ENCODE results near the gene TMEM239. TPM values are rescaled to one million over a fixed set of nuclear protein-coding genes. Genes with fewer than 3 reads are reported as not detected.

Gene TMEM239
- total RNA-seq, 2 experiments from 2014 or later: not detected

GRCh38 chr20:2795451-2795850 lies 20.7 kb upstream of the TMEM239 start:
- ATAC-seq (ENCODE audit: poor library complexity) (no peak), DNase-seq (no peak)
- Mint-ChIP-seq H3K27me3 (peaks cover 73% of the 10 kb centered on the region), H3K27ac (no peak overlapping the region), H3K9me3 (no peaks in the 10 kb centered on the region), H3K36me3 (ENCODE audit: low read depth) (no peaks in the 10 kb centered on the region), H3K4me1 (ENCODE audit: low read depth) (peaks cover 15% of the 10 kb centered on the region), H3K4me3 (no peak overlapping the region)
- Histone ChIP-seq H3K4me3 (ENCODE audit: low read length) (no peak overlapping the region), H3K36me3 (ENCODE audit: insufficient read depth, low read length) (no peaks in the 10 kb centered on the region), H3K27ac (ENCODE audit: low read depth in 1 of 2, low read length in 2 of 2) (no peak overlapping the region), H3K27me3 (ENCODE audit: control insufficient read depth in 1 of 2, insufficient read depth in 2 of 2, low read length in 2 of 2) (peaks cover 25 to 27% of the 10 kb centered on the region in 2 experiments), H3K9me3 (ENCODE audit: control insufficient read depth in 1 of 2, insufficient read depth in 1 of 2, low read length in 2 of 2) (peaks cover 0 to 14% of the 10 kb centered on the region in 2 experiments), H3K4me1 (ENCODE audit: insufficient read depth, low read length) (peaks cover 16% of the 10 kb centered on the region)
- CTCF ChIA-PET: no interaction called here
- intact Hi-C loops (cut with DNase I, micrococcal nuclease): no loop called here
- TF ChIP-seq CTCF (IDR thresholded peaks at IDR 0.05): no peak
- POLR2A ChIA-PET: no interaction called here

GRCh38 chr20:2796011-2796660 lies 20.0 kb upstream of the TMEM239 start:
- Histone ChIP-seq H3K9me3 (ENCODE audit: control insufficient read depth in 1 of 2, insufficient read depth in 1 of 2, low read length in 2 of 2) (peaks cover 0 to 14% of the 10 kb centered on the region in 2 experiments), H3K4me1 (ENCODE audit: insufficient read depth, low read length) (peaks cover 22% of the 10 kb centered on the region), H3K36me3 (ENCODE audit: insufficient read depth, low read length) (no peaks in the 10 kb centered on the region), H3K27me3 (ENCODE audit: control insufficient read depth in 1 of 2, insufficient read depth in 2 of 2, low read length in 2 of 2) (peaks cover 31 to 33% of the 10 kb centered on the region in 2 experiments), H3K4me3 (ENCODE audit: low read length) (no peak overlapping the region), H3K27ac (ENCODE audit: low read depth in 1 of 2, low read length in 2 of 2) (no peak overlapping the region)
- H3K4me3 Mint-ChIP-seq: no peak overlapping the region
- no peak overlapping the region for H3K27ac Mint-ChIP-seq
- H3K9me3 Mint-ChIP-seq: no peaks in the 10 kb centered on the region
- peaks cover 73% of the 10 kb centered on the region for H3K27me3 Mint-ChIP-seq
- intact Hi-C loops (cut with DNase I, micrococcal nuclease): no loop called here
- no peak for TF ChIP-seq CTCF (IDR thresholded peaks at IDR 0.05)
- H3K36me3 Mint-ChIP-seq (ENCODE audit: low read depth): no peaks in the 10 kb centered on the region
- ChIA-PET POLR2A (no interaction called here), CTCF (no interaction called here)
- DNase-seq (no peak), ATAC-seq (ENCODE audit: poor library complexity) (no peak)
- H3K4me1 Mint-ChIP-seq (ENCODE audit: low read depth): peaks cover 21% of the 10 kb centered on the region

- Mint-ChIP-seq H3K27ac (no peak overlapping the region), H3K36me3 (ENCODE audit: low read depth) (no peaks in the 10 kb centered on the region), H3K9me3 (no peaks in the 10 kb centered on the region), H3K4me3 (peak overlapping the region; percentile 42), H3K4me1 (ENCODE audit: low read depth) (peaks cover 25% of the 10 kb centered on the region), H3K27me3 (peaks cover 76% of the 10 kb centered on the region)
- no peaks in the 10 kb centered on the region for H3K36me3 ChIP-seq (ENCODE audit: insufficient read depth, low read length)
- H3K4me1 ChIP-seq (ENCODE audit: insufficient read depth, low read length): peaks cover 25% of the 10 kb centered on the region
- no peak for TF ChIP-seq CTCF (IDR thresholded peaks at IDR 0.05)
- ChIA-PET CTCF (no interaction called here), POLR2A (no interaction called here)
- no peak overlapping the region for H3K27ac ChIP-seq (ENCODE audit: low read depth in 1 of 2, low read length in 2 of 2)
- H3K4me3 ChIP-seq (ENCODE audit: low read length): no peak overlapping the region
- ATAC-seq (ENCODE audit: poor library complexity): no peak
- intact Hi-C loops (cut with DNase I, micrococcal nuclease): no loop called here
- peaks cover 38 to 41% of the 10 kb centered on the region in 2 experiments for H3K27me3 ChIP-seq (ENCODE audit: control insufficient read depth in 1 of 2, insufficient read depth in 2 of 2, low read length in 2 of 2)
- DNase-seq: no peak
- H3K9me3 ChIP-seq (ENCODE audit: control insufficient read depth in 1 of 2, insufficient read depth in 1 of 2, low read length in 2 of 2): peaks cover 0 to 14% of the 10 kb centered on the region in 2 experiments
These were observed 18.8 kb upstream of the TMEM239 start for GRCh38 chr20:2797136-2797983.

Measured in CD4-positive, alpha-beta T cell (primary cell).